ENCODE results near the gene LCNL1. TPM values are rescaled to one million over a fixed set of nuclear protein-coding genes. Genes with fewer than 3 reads are reported as not detected.

The LCNL1 gene
- total RNA-seq, 1 donor from 2014 or later, result 5.1 TPM

DNA sequence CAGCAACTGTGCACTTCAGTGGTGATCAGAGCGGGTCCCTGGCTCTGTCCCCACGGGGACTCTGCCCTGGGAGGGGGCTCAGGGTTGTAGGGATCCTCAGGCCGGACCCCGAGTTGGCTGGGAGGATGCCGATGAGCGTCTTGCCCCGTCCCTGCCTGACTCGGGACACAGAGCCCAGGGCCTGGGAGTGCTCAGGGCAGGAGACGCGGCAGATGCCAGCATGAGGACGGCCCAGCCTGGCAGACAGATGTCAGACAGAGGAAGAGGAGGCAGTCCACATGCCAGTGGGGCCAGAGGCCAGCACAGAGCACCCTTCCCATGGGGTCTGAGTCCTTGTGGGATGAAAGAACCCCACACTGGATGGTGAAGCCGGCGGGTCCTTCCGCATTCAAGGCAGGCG, 19.5 kb upstream of the LCNL1 start:
- no peaks in the 10 kb centered on the region for H3K36me3 ChIP-seq
- no peak overlapping the region for H3K27ac ChIP-seq
- DNase-seq (no peak), ATAC-seq (no peak)
- intact Hi-C loops (cut with DNase I), result no loop called here
- no peaks in the 10 kb centered on the region for H3K9me3 ChIP-seq
- TF ChIP-seq, protein P1, sequence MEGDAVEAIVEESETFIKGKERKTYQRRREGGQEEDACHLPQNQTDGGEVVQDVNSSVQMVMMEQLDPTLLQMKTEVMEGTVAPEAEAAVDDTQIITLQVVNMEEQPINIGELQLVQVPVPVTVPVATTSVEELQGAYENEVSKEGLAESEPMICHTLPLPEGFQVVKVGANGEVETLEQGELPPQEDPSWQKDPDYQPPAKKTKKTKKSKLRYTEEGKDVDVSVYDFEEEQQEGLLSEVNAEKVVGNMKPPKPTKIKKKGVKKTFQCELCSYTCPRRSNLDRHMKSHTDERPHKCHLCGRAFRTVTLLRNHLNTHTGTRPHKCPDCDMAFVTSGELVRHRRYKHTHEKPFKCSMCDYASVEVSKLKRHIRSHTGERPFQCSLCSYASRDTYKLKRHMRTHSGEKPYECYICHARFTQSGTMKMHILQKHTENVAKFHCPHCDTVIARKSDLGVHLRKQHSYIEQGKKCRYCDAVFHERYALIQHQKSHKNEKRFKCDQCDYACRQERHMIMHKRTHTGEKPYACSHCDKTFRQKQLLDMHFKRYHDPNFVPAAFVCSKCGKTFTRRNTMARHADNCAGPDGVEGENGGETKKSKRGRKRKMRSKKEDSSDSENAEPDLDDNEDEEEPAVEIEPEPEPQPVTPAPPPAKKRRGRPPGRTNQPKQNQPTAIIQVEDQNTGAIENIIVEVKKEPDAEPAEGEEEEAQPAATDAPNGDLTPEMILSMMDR (IDR thresholded peaks at IDR 0.05), result no peak
- no peak overlapping the region for H3K4me3 ChIP-seq
- peaks cover 15% of the 10 kb centered on the region for H3K4me1 ChIP-seq
- H3K27me3 ChIP-seq, result no peaks in the 10 kb centered on the region

DNA sequence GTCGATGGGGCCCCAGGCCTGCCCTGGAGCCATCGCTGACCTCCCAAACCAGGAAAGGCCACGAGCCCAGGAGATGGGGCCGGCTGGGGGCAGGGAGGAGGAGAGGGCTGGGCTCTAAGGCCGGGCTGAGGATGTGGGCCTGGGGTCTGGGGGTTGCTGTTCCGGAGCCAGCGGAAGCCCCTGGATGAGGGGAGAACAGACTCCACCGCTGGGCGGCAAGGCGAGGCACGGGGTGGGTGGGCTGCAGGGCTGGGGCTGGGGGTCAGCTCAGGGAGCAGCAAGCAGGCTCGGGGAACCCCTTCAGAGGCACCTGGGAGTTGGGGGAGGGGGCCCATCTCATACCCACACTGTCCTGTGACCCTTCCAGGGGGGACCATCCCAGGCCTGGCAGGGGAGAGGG, 19.0 kb upstream of the LCNL1 start:
- ATAC-seq (no peak), DNase-seq (no peak)
- peaks cover 15% of the 10 kb centered on the region for H3K4me1 ChIP-seq
- H3K36me3 ChIP-seq, result no peaks in the 10 kb centered on the region
- H3K9me3 ChIP-seq, result no peaks in the 10 kb centered on the region
- TF ChIP-seq, protein P1 (IDR thresholded peaks at IDR 0.05), result no peak
- H3K27me3 ChIP-seq, result no peaks in the 10 kb centered on the region
- no peak overlapping the region for H3K4me3 ChIP-seq
- intact Hi-C loops (cut with DNase I), result no loop called here
- H3K27ac ChIP-seq, result no peak overlapping the region

DNA sequence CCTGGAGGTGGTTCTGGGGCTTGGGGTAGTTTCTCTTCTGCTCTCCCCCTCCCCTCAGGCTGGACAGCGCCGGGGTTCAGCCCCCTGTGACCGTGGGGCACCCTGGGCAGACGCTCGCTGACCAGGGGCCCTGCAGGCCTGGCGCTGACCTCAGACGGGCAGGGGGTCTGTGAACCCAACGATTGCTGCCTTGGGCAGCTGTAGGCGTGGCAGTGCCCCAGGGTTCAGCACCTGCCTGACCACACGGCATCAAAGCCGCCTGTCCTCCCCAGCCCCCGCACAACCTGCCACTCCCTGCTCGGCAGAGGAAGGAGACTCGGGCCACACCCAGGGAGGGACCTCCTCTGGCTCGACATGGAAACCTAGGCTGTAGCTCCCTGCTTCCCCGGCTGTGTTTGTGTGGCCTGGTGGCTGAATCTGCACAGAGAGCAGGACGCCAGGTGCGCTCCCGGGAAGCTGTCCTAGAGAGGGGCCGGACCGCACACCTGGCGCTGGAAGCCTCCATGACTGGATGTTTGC, 18.6 kb upstream of the LCNL1 start:
- H3K4me3 ChIP-seq, result no peak overlapping the region
- peaks cover 15% of the 10 kb centered on the region for H3K4me1 ChIP-seq
- no peaks in the 10 kb centered on the region for H3K36me3 ChIP-seq
- TF ChIP-seq, protein P1 (IDR thresholded peaks at IDR 0.05), result no peak
- H3K27ac ChIP-seq, result no peak overlapping the region
- H3K27me3 ChIP-seq, result no peaks in the 10 kb centered on the region
- ATAC-seq (no peak), DNase-seq (no peak)
- H3K9me3 ChIP-seq, result no peaks in the 10 kb centered on the region
- intact Hi-C loops (cut with DNase I), result no loop called here

DNA sequence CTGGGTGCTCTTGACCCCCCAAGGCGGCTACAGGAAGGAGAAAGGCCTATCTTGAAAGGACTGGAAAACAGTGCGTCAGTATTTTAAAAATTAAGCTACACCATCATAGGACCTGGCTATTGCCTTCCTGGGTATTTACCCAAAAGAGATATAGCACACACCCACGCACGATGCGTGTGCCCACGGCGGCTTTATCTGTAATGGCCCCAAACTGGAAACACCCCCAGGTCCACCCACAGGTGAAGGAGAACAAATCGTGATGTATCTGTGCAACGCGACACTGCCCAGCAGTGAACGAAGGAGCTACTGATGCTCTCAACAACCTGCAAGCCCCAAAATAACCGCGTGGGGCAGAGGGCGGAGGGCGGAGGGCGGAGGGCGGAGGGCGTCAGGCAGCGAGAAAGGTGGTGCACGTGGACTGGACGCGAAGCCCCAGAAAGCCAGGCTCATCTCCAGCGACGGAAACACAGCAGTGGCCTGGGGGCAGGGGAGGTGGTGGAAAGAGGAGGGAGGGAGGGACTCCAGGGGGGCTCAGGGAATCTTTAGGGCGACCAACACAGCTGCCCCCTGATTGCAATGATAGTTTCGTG, 17.9 kb upstream of the LCNL1 start:
- Histone ChIP-seq H3K27me3 (no peaks in the 10 kb centered on the region), H3K9me3 (no peaks in the 10 kb centered on the region), H3K36me3 (no peaks in the 10 kb centered on the region), H3K27ac (no peak overlapping the region), H3K4me3 (no peak overlapping the region), H3K4me1 (peaks cover 15% of the 10 kb centered on the region)
- ATAC-seq (no peak), DNase-seq (no peak)
- TF ChIP-seq, protein P1 (IDR thresholded peaks at IDR 0.05), result no peak
- intact Hi-C loops (cut with DNase I), result no loop called here

DNA sequence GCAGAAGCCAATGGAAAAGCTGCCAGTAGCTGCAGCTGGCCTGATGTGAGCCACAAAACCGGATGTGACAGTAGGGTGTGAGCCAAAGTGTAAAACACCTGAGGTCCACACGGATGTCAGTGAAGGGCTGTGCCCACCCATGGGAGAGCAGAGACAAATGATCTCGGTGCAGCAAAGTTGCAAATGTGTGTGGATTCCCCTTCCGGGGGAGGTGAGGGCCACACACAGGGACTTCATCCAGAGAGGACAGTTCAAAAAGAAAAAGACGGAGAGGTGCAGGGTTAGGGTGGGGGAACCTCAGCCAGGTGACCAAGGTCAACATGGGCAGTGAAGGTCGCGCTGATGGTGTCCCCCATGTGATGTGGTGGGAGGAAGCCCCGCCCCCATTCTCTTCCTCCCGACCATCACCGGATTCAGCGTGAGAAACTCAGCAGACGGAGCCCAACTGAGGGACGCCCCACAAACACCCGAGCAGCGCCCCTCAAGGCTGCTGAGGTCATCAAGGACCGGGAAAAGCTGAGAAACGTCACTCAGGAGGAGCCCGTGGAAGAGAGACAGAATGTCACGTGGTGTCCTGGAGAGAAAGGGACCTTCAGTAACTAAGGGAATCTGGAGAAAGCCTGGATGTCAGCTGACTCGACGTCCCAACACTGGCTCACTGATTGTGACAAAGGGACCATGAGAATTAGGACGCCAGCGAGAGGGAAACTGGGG, 16.9 kb upstream of the LCNL1 start:
- Histone ChIP-seq H3K36me3 (no peaks in the 10 kb centered on the region), H3K9me3 (no peaks in the 10 kb centered on the region), H3K4me1 (peaks cover 15% of the 10 kb centered on the region), H3K27ac (no peak overlapping the region), H3K27me3 (no peaks in the 10 kb centered on the region), H3K4me3 (no peak overlapping the region)
- intact Hi-C loops (cut with DNase I), result no loop called here
- ATAC-seq (no peak), DNase-seq (no peak)
- TF ChIP-seq, protein P1 (IDR thresholded peaks at IDR 0.05), result no peak
